ENCODE results near the gene TH.

The TH gene

GRCh38 chr11:2171591-2172003 lies at the start of gene TH:
TSS of gene TH (minus strand) at chr11:2171815. CDS start at chr11:2171786, 29 bp downstream.
- DNase-seq = no peak

GRCh38 chr11:2221024-2221423 lies 49.4 kb upstream of the TH start:
- no peak for DNase-seq

GRCh38 chr11:2220173-2220771 lies 48.7 kb upstream of the TH start:
- no peak for DNase-seq

GRCh38 chr11:2219318-2220017 lies 47.9 kb upstream of the TH start:
- DNase-seq = no peak

- no peak for DNase-seq
Observed at GRCh38 chr11:2218031-2218633, 46.5 kb upstream of the TH start.

GRCh38 chr11:2217211-2218030 lies 45.8 kb upstream of the TH start:
- peak; percentile 41 for DNase-seq

GRCh38 chr11:2216400-2217064 lies 44.9 kb upstream of the TH start:
- DNase-seq = no peak

- no peak for DNase-seq
Observed at GRCh38 chr11:2215561-2216399, 44.2 kb upstream of the TH start.

- DNase-seq = no peak
Observed at GRCh38 chr11:2215230-2215560, 43.6 kb upstream of the TH start.

- no peak for DNase-seq
Observed at GRCh38 chr11:2214527-2215229, 43.1 kb upstream of the TH start.

GRCh38 chr11:2213890-2214526 lies 42.4 kb upstream of the TH start:
- DNase-seq = no peak

- DNase-seq = no peak
Observed at GRCh38 chr11:2213384-2213842, 41.8 kb upstream of the TH start.

GRCh38 chr11:2212411-2213251 lies 41.0 kb upstream of the TH start:
- no peak for DNase-seq

GRCh38 chr11:2211113-2211971 lies 39.7 kb upstream of the TH start:
- DNase-seq = peak; percentile 97

GRCh38 chr11:2210366-2211112 lies 38.9 kb upstream of the TH start:
- no peak for DNase-seq

- DNase-seq = no peak
Observed at GRCh38 chr11:2209900-2210321, 38.3 kb upstream of the TH start.

GRCh38 chr11:2209370-2209801 lies 37.8 kb upstream of the TH start:
- no peak for DNase-seq
